GM13977 (cell line): ENCODE measurements around the gene IGBP1.

Experiments used
- DNase-seq: peaks from one replicate; pipeline ENCODE4 v3.0.0; 2012; ENCODE audit warnings: low spot score
- CTCF ChIP-seq: IDR thresholded peaks from 2 replicates; pipeline ENCODE4 v1.5.1; 2012; ENCODE audit warnings: mild to moderate bottlenecking, control low read depth; ENCODE audit not compliant: insufficient read depth; ENCODE audit errors: extremely low read depth, missing control alignments
- in situ Hi-C: fragments of 300-500 bp; cut with MboI; formaldehyde crosslinking; loops from one replicate; pipeline ENCODE4 v1.12.0; 2022; ENCODE audit warnings: low sequenced_read_pairs, low pct_unique_long_range_greater_than_20kb, mixed read lengths, inconsistent platforms; ENCODE audit not compliant: unreplicated experiment

Gene IGBP1

DNA sequence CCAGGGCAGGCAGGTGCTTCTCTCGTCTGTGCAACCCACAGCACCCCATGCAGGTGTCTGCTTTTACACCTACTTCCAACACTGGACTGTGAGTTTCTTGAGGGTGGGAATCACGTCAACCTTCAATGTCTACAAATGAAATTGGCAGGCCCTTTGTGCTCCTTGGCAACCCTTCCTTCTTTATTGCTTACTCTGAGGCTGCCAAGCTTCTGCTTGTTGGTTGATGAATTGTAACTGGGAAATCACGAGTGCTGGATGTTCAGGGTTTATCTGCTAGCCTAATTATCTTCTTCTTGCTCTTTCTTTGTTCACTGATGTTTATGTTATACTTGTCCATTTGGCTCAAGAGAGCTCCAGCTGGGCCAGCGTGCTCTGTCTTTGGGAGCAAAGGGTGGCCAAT, 41.5 kb downstream of the IGBP1 start:
- in situ Hi-C loops = loop anchor here (25.0 kb wide), 1 partner anchor 238 kb away; the partner anchor contains the start of gene GDPD2
- no peak for TF ChIP-seq CTCF
- no peak for DNase-seq

GRCh38 chrX:70175338-70175737, 42.1 kb downstream of the IGBP1 start:
- no peak for DNase-seq
- in situ Hi-C loops = loop anchor here (25.0 kb wide), 1 partner anchor 237 kb away; the partner anchor contains the start of gene GDPD2
- TF ChIP-seq CTCF = no peak

- TF ChIP-seq CTCF = no peak
- in situ Hi-C loops = loop anchor here (25.0 kb wide), 1 partner anchor 235 kb away; the partner anchor contains the start of gene GDPD2
- DNase-seq = peak; percentile 26
Observed at GRCh38 chrX:70176938-70177533, 43.8 kb downstream of the IGBP1 start, which contains the start of gene DGAT2L6. Gene DGAT2L6, plus strand, starts transcription at chrX:70177483. Its CDS starts 100 bp downstream, at chrX:70177583.

GRCh38 chrX:70183091-70183490, 49.8 kb downstream of the IGBP1 start:
- no peak for TF ChIP-seq CTCF
- DNase-seq = no peak
- in situ Hi-C loops = loop anchor here (25.0 kb wide), 1 partner anchor 229 kb away; the partner anchor contains the start of gene GDPD2

GRCh38 chrX:70190225-70190624, 57.0 kb downstream of the IGBP1 start:
- no peak for DNase-seq
- in situ Hi-C loops = loop anchor here (25.0 kb wide), 1 partner anchor 222 kb away; the partner anchor contains the start of gene GDPD2

DNA sequence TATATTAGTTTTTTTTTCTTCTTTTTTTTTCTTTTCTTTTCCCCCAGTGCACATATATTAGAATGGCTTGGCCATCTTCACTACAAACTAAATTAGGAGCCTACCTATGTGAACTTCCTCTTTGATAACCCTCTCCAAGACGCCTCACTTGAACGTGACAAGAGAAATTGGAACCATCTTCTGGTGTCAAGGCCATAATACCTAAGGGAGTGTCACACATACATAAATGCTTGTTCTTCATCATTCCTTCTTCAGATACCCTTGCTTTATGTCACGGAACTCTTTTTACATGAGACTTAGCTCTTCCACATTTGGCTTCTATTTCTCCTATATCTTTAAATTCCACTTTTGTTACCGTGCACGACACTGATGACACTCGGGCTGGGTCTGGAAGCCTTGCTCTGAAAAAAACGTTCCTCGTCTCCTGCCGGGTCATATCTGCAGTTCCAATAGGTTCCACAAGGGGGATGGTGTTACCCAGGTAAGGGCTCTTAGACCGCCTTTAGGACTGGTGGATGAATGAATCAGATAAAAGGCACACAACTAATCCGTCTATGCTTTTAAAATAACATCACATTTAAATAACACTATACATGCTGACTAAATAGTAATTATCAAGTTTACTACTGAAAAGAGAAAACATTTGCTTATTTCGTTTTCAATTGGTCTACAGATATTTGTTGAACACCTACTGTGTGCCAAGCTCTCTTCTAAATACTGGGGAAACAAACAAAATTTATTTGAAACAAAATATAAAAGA, 63.9 kb downstream of the IGBP1 start:
- in situ Hi-C loops = loop anchor here (25.0 kb wide), 1 partner anchor 215 kb away; the partner anchor contains the start of gene GDPD2
- DNase-seq = peak; percentile 33

More at GRCh38 chrX:70190225-70190624, 57.0 kb downstream of the IGBP1 start:
- no peak for TF ChIP-seq CTCF

More for the DNA sequence above, 63.9 kb downstream of the IGBP1 start:
- peak; percentile 61 for TF ChIP-seq CTCF
